Measurements from ENCODE around the gene BCL11B.

BCL11B gene

GRCh38 chr14:99254328-99255009 is 17.5 kb downstream of the BCL11B start:
- DNase-seq (ENCODE audit: low spot score), result no peak

DNA sequence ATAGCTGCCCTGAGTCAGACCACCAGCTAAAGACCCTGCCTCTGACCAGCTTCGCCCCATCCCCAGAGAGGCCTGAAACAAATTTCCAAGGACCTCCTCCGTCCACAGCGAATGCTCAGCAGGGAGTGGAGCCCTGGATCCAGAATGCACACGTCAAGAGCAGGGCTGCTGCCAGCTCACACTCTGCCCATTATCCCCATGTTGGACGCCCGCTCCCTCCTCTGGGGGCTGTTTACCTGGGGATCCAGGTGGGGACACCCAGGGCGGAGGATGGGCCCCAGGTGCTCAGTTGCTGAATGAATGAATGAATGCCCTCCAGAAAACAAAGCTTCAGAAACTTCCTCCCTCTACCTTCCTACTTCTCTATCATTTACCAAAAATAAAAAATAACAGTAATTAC is 18.1 kb downstream of the BCL11B start:
- no peak for DNase-seq (ENCODE audit: low spot score)

DNA sequence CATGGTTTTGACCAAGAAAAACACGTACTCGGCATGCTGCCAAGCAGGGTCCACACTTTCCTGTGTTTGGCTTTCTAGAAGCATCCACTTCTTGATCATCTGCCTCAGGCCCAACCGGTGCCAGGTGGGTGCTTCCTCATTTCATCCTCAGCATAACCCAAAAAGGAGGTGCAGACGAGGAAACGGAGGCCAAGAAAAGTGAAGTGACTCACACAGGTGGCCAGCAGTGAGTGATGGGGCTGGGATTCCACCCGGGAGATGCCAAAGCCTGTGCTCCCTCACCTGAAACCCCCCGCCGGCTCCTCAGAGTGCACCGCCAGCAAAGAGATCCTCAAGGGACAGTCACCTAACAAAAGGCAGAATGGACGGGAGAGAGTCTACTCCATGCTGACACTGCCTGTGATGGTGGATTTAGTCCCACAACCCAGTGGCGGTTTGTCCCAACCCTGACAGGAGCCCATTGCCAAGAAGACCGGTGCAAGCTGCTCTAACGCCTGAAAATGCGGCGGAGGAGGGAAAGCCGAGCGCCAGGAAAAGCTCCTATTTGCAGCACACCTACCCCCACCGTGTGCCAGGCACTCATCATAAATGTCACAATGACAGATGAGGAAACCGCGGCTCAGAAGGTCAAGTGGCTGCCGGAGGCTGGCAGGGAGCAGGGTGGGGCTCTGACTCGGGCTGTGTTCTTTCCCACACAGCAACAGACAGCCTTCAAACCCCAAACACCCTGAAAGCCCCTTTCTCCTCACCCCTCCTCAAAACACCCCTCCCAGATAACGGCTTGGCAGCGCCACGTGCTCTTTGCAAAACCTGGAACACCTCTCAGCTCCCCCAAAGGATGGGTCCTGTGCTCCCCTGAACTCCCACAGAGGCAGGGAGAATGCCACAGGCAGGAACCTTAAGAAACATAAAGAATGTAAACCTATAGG is 18.8 kb downstream of the BCL11B start:
- no peak for DNase-seq (ENCODE audit: low spot score)

- no peak for DNase-seq (ENCODE audit: low spot score)
These were observed 19.5 kb downstream of the BCL11B start for GRCh38 chr14:99252443-99252939.

GRCh38 chr14:99251721-99252120 is 20.3 kb downstream of the BCL11B start:
- no peak for DNase-seq (ENCODE audit: low spot score)

DNA sequence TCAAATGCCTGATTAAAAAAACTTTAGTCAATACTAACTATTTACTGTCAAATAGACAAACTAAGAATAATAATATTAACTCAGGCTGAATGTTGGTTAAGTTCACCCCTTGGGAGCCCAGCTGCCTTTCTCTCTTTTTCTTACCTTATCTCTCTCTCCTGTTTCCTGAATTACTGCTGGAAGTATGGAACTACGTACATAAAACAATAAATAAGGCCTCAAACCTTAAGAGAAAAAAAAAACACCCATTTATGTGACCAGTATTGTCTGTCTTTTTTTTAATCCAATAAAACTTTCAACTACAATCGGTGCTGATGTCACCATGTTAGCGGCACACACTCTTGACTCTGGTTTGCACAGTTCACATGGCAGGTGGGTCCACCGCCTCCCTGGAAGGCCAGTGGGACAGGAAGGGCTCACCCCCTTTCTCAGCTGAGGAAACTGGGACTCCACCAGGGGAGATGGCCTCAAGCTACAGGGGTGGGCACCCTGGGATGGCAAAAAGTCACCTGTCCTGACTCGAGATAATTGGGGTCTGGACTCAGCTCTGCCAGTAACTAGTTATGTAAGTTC is 21.3 kb downstream of the BCL11B start:
- DNase-seq (ENCODE audit: low spot score), result no peak

DNA sequence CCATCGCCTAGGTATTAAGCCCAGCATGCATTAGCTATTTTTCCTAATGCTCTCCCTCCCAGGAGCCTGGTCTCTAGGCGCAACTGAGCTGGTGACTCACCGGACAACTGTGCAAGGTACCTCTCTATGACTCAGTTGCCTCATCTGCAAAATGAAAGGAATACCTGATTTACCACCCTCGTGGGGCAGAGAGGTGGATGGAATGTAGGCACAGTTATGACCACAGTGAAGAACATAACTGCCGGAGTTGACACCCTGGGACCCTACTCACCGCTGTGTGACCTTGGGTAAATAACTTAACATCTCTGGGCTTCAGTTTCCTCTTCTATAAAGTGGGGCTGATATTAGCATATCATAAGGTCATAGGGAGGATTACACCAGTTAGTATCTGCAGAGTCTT is 22.6 kb downstream of the BCL11B start:
- DNase-seq (ENCODE audit: low spot score), result no peak

DNA sequence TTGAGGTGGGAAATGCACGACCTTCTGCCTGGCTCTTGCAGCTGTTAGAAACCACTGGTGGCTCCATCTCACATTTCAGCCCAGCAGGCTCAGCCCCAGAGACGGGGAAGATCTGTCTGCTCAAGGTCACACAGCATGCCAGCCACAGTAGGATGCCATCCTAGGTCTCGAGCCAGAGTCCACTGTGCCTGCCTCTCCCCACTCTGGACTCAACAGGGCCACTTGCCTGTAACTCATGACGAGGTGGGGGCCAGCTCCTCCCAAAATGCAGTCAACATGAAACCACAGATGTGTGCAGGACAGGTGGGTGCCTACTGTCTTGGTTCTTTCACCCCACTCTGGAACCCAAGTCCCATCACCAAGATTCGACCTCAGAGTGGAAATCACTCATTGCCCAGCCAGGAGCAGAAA is 23.2 kb downstream of the BCL11B start:
- no peak for DNase-seq (ENCODE audit: low spot score)

- DNase-seq (ENCODE audit: low spot score), result no peak
These were observed 24.2 kb downstream of the BCL11B start for GRCh38 chr14:99247772-99248171.

DNA sequence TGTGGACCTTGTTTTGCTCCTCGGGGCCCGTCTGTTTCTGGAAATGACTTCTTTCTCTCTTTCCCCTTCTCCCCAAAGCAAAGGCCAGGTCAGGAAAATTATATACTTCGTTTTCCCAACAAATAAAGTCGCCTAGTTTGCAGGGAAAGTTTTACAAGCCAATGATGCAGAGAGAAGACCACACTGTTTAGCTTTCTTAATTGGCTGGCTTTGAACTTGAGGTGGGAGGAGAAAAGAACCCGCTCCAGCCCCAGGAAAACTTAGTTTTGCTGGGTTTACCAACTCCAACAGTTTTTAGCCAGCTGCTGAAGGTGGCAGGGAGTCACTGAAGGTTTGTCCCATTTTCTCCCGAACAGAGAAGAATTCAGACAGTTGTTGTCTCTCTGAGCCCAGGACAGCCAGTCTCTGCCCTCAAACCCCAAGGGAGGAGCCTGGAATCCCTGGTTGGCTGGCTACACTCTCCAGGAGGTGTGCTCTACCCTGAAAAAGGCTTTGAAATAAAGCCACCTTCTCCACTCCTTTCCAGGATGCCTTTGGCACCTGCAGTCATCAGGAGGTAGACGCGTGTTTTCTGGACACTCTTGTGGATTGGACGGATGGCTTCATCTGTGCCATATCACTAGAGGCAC is 24.8 kb downstream of the BCL11B start:
- DNase-seq (ENCODE audit: low spot score), result no peak

DNA sequence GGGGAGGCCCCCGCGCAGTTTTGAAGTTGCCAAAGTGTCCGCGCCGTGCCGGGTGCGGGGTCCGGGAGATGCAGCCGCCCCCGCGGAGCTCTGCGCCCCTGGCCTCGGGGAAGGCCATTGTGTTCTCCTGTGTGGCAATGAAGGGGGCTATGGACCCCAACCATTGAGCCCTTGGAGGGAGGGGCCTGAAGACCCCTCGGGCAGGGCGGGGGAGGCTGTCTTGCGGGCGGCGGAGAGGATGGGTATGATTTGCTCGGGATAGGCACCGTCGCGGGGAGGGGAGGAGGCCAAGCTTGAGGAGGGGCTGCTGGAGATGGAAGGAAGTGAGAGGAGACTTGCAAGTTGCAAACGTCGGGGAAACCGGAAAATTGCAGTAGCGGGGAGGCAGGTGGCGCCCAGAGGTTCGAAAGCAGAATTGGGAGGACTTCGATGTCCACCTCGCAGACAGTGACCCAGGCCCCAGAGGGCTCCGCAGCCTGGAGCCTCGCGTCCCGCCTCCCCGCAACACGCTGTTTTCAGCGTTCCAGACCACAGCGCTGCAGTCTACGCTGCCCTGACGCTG is 25.4 kb downstream of the BCL11B start:
- DNase-seq (ENCODE audit: low spot score), result no peak

DNA sequence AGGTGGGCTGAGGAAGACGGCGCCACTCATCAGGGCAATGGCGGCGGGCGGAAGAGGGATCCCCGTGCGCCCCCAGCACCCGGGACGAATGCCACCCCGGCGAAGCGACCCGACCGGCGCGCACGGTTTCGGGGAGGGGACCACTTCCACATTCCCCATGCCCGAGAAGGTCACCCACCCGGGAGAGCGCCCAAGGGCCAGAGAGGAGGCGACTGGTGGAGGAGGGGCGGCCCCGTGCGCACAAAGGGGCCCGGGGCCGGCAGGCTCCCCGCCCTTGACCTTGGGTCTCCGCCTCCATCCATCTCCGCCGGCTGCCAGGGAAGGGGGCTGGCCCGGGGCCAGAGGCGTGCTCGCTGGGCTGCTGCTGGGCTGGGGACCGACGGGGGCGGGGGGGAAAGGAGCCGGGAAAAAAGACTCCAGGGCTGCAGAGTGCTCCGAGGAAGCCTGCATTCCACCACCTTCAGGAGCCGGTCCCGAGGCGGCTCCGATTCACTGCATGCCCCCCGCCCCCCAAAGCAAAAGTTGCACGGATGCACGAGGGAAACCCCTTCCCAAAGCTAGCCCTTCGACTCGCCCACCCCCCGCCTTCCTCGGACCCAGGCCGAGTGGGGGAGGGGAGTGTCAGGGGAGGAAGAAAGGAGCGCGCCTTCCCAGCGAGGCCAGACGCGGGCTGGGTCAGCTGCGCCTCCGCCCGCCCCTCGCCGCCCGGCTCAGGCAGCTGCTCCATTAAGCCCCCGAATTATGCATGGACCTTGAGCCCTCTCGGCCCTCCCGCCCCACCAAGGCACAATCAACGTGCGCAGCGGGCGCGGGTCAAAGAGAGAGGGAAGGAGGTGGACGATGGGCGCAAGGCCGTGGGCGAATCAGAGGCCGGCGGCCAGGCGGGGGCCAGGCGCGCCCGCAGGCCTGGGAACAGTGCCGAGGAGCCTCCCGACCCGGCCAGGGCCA is 26.2 kb downstream of the BCL11B start:
- DNase-seq (ENCODE audit: low spot score), result no peak

- DNase-seq (ENCODE audit: low spot score), result no peak
These were observed 26.9 kb downstream of the BCL11B start for GRCh38 chr14:99244941-99245563.

DNA sequence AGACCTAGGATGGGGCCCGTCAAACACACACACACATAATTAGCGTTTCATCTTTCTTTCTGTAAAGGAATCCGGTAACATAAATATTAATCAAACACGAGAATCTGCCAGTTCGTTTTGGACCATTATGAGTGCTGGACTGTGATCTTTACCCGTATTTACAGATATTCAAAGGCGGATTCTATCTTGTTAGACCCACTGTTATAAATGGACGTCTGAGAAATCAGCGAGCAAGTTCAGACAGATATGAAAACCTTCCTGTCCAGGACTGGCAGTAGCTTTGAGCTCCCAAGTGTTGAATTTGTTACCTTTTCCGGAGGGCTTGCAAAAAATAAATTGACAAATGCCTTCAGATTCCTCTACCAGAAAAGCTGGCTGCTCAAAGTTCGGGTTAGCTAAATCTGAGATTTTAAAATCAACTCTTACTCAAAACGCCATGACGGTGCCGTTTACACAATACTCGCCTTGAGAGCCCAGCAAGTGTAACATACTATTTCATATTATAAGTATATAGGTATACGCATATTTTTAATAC is 27.6 kb downstream of the BCL11B start:
- DNase-seq (ENCODE audit: low spot score), result no peak

- DNase-seq (ENCODE audit: low spot score), result no peak
These were observed 28.9 kb downstream of the BCL11B start for GRCh38 chr14:99242816-99243721.

- no peak for DNase-seq (ENCODE audit: low spot score)
These were observed 29.8 kb downstream of the BCL11B start for GRCh38 chr14:99242238-99242637.

DNA sequence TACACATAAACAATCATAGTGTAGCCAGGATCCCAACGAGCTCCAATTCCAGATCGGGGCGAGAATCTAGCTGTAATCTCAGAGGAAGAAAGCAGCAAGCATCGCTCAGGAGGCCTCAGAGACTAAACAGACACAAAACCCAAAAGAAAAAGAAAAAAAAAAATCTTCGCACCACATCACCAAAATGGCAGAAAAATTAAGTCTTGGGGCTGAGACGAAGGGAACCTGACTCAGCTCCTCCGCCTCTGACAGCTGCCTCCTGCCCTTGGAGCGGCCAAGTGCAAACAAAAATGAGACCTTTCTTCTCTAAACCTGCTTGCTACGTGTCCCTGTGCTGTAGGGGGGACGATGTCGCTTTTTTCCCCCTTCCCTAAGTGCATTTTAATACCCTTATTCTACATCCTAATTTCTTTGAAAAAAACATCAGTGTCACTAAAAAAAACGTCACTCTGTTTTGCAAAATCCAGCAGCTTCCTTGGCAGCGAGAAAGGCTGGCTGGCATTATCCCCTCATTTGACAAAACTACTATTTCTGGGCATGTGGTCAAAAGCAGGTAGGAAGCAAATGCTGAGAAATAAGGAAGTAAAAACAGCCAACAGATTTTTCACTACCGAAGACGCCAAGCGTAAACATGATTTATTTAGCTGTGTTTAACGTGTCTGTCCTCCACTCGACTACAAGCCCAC is 30.5 kb downstream of the BCL11B start:
- no peak for DNase-seq (ENCODE audit: low spot score)

- DNase-seq (ENCODE audit: low spot score), result no peak
These were observed 31.2 kb downstream of the BCL11B start for GRCh38 chr14:99240627-99241324.

Data from globus pallidus (tissue), 1 donor.